Fibroblast of skin of right biceps (primary cell): ENCODE results near the gene SOWAHB.

Source experiments
- DNase-seq: peaks from one replicate; pipeline ENCODE4 v3.0.0-alpha.2; 2013

Gene SOWAHB

DNA sequence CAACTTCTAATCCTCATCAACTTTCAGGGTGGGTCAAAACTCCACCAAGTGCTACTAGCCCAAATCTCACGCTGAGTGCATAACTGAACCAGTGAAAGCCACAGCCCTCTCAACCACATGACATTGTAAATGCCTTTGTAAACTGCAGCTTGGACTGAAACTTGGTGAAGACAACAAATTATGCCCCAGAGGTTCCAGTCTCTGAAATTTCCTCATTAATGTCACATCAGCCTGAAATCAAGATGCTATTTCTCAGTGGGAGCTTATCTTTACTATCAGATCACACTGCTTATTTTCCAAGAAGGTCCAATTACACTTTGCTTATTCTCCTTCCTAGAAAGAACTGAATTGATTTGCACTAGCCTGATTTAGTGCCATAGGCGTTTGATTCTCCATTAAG, 46.6 kb downstream of the SOWAHB start:
- no peak for DNase-seq

- DNase-seq: peak; percentile 94
Observed at GRCh38 chr4:76850010-76850441, 47.9 kb downstream of the SOWAHB start.
